HTR-8/SVneo (cell line): ENCODE results near the gene GMPR.

Source experiments
- DNase-seq: peaks from one replicate; pipeline ENCODE4 v3.0.0; 2011; ENCODE audit warnings: low spot score, mixed read lengths; ENCODE audit not compliant: insufficient read length
- FAIRE-seq: peaks from 2 replicates; lab custom pipeline; 2011; peaks lifted over from hg19 to GRCh38; lab: Jason Lieb, UNC

Gene GMPR

GRCh38 chr6:16321341-16321710 lies 82.9 kb downstream of the GMPR start:
- FAIRE-seq = no peak
- no peak for DNase-seq

GRCh38 chr6:16321826-16322225 lies 83.4 kb downstream of the GMPR start:
- FAIRE-seq (no peak), DNase-seq (no peak)

GRCh38 chr6:16322666-16323312 lies 84.4 kb downstream of the GMPR start:
- FAIRE-seq = no peak

GRCh38 chr6:16324184-16324583 lies 85.8 kb downstream of the GMPR start:
- FAIRE-seq (no peak), DNase-seq (no peak)

More at GRCh38 chr6:16322666-16323312, 84.4 kb downstream of the GMPR start:
- no peak for DNase-seq

GRCh38 chr6:16324606-16325225 lies 86.3 kb downstream of the GMPR start:
- no peak for DNase-seq
- no peak for FAIRE-seq

GRCh38 chr6:16326531-16326930 lies 88.1 kb downstream of the GMPR start:
- DNase-seq (no peak), FAIRE-seq (no peak)

- FAIRE-seq = no peak
These were observed 88.8 kb downstream of the GMPR start for GRCh38 chr6:16326971-16327776.

GRCh38 chr6:16327777-16328325 lies 89.5 kb downstream of the GMPR start:
- FAIRE-seq = no peak
- no peak for DNase-seq

More at GRCh38 chr6:16326971-16327776, 88.8 kb downstream of the GMPR start:
- no peak for DNase-seq

GRCh38 chr6:16329233-16329632 lies 90.8 kb downstream of the GMPR start:
- no peak for DNase-seq
- no peak for FAIRE-seq

- FAIRE-seq = no peak
- peak; percentile 77 for DNase-seq
These were observed 93.2 kb downstream of the GMPR start for GRCh38 chr6:16331384-16332174.

GRCh38 chr6:16332175-16332542 lies 93.8 kb downstream of the GMPR start:
- peak; percentile 71 for DNase-seq
- FAIRE-seq = no peak

- no peak for FAIRE-seq
These were observed 95.2 kb downstream of the GMPR start for GRCh38 chr6:16333580-16333979.

GRCh38 chr6:16334671-16335070 lies 96.3 kb downstream of the GMPR start:
- peak; percentile 81 for DNase-seq
- FAIRE-seq = peak; percentile 38

More at GRCh38 chr6:16333580-16333979, 95.2 kb downstream of the GMPR start:
- no peak for DNase-seq

- no peak for FAIRE-seq
- no peak for DNase-seq
These were observed 96.8 kb downstream of the GMPR start for GRCh38 chr6:16335176-16335575.

- FAIRE-seq = no peak
These were observed 97.8 kb downstream of the GMPR start for GRCh38 chr6:16336056-16336818.

GRCh38 chr6:16336911-16337294 lies 98.5 kb downstream of the GMPR start:
- DNase-seq = no peak
- no peak for FAIRE-seq

More at GRCh38 chr6:16336056-16336818, 97.8 kb downstream of the GMPR start:
- DNase-seq = no peak

GRCh38 chr6:16337295-16337975 lies 99.0 kb downstream of the GMPR start:
- DNase-seq = no peak
- no peak for FAIRE-seq

- peak; percentile 83 for DNase-seq
These were observed 100.3 kb downstream of the GMPR start for GRCh38 chr6:16338577-16339264.

More at GRCh38 chr6:16338577-16339264, 100.3 kb downstream of the GMPR start:
- FAIRE-seq = peak; percentile 69
